ENCODE results near the gene PDK1.
"Not testable (repeated sequence)": the region's sequence is repeated elsewhere in the genome, so short reads cannot be mapped to it uniquely, and the experiment has no call there.

PDK1 gene

GRCh38 chr2:172533687-172534086, 22.2 kb upstream of the PDK1 start:
- no peaks in the 10 kb centered on the region for H3K9me3 ChIP-seq (ENCODE audit: severe bottlenecking)
- H3K27ac ChIP-seq: no peak overlapping the region
- no peak for DNase-seq
- H3K4me3 ChIP-seq (ENCODE audit: low read depth, low read length): no peak overlapping the region
- H3K36me3 ChIP-seq: no peaks in the 10 kb centered on the region
- TF ChIP-seq, protein P1, sequence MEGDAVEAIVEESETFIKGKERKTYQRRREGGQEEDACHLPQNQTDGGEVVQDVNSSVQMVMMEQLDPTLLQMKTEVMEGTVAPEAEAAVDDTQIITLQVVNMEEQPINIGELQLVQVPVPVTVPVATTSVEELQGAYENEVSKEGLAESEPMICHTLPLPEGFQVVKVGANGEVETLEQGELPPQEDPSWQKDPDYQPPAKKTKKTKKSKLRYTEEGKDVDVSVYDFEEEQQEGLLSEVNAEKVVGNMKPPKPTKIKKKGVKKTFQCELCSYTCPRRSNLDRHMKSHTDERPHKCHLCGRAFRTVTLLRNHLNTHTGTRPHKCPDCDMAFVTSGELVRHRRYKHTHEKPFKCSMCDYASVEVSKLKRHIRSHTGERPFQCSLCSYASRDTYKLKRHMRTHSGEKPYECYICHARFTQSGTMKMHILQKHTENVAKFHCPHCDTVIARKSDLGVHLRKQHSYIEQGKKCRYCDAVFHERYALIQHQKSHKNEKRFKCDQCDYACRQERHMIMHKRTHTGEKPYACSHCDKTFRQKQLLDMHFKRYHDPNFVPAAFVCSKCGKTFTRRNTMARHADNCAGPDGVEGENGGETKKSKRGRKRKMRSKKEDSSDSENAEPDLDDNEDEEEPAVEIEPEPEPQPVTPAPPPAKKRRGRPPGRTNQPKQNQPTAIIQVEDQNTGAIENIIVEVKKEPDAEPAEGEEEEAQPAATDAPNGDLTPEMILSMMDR (IDR thresholded peaks at IDR 0.05; ENCODE audit: low read depth, low read length): no peak
- H3K27me3 ChIP-seq (ENCODE audit: insufficient read depth, low read depth, severe bottlenecking): no peaks in the 10 kb centered on the region

DNA sequence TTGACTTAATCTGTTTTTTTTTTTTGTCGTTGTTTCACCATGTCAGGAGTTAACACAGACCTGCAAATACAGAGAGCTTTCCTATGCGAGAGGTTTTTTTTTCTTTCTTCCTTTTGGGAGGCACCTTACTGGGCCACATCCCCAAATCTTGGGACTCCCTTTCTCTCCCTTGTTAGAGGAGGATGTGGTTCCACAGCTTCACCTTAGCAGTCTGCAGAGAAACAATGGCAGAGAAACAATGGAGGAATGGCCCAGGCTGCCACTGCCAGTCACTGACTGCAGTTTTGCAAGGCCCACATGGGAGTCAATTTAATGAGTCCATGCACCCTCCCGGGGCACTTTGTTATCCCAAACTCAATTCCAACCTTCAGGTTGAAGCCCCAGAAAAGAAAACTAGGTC, 20.8 kb upstream of the PDK1 start:
- TF ChIP-seq, protein P1 (IDR thresholded peaks at IDR 0.05; ENCODE audit: low read depth, low read length): no peak
- no peak overlapping the region for H3K4me3 ChIP-seq (ENCODE audit: low read depth, low read length)
- no peaks in the 10 kb centered on the region for H3K27me3 ChIP-seq (ENCODE audit: insufficient read depth, low read depth, severe bottlenecking)
- H3K36me3 ChIP-seq: no peaks in the 10 kb centered on the region
- no peak for DNase-seq
- no peaks in the 10 kb centered on the region for H3K9me3 ChIP-seq (ENCODE audit: severe bottlenecking)
- no peak overlapping the region for H3K27ac ChIP-seq

DNA sequence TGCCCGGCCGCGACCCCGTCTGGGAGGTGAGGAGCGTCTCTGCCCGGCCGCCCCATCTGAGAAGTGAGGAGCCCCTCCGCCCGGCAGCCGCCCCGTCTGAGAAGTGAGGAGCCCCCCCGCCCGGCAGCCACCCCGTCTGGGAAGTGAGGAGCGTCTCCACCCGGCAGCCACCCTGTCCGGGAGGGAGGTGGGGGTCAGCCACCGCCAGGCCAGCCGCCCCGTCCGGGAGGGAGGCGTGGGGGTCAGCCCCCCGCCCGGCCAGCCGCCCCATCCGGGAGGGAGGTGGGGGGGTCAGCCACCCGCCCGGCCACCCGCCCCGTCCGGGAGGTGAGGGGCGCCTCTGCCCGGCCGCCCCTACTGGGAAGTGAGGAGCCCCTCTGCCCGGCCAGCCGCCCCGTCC, 18.0 kb upstream of the PDK1 start:
- not testable (repeated sequence) for DNase-seq; H3K9me3 ChIP-seq (ENCODE audit: severe bottlenecking); H3K27ac ChIP-seq; H3K4me3 ChIP-seq (ENCODE audit: low read depth, low read length); H3K27me3 ChIP-seq (ENCODE audit: insufficient read depth, low read depth, severe bottlenecking); H3K36me3 ChIP-seq

DNA sequence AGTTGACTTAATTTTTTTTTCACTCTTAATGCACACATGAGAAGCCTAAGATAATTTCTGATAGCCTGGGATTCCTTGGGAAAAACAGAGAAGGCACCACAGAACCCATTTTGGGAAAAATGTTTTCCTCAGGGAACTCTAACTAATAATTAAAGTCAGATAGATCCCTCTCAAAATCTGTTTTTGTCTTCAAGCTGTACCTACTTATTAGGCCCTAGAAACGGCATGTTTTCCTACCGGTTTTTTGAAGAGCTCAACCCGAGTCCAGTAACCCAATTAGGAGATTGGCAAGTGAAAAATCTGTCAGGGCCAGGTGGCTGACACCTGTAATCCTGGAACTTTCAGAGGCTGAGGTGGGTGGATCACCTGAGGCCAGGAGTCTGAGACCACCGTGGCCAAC, 16.1 kb upstream of the PDK1 start:
- Histone ChIP-seq H3K9me3 (ENCODE audit: severe bottlenecking) (peaks cover 4% of the 10 kb centered on the region), H3K27ac (no peak overlapping the region), H3K4me3 (ENCODE audit: low read depth, low read length) (no peak overlapping the region), H3K27me3 (ENCODE audit: insufficient read depth, low read depth, severe bottlenecking) (no peaks in the 10 kb centered on the region), H3K36me3 (no peaks in the 10 kb centered on the region)
- DNase-seq: no peak
- TF ChIP-seq, protein P1 (IDR thresholded peaks at IDR 0.05; ENCODE audit: low read depth, low read length): no peak

- H3K4me3 ChIP-seq (ENCODE audit: low read depth, low read length): no peak overlapping the region
- DNase-seq: no peak
- TF ChIP-seq, protein P1 (IDR thresholded peaks at IDR 0.05; ENCODE audit: low read depth, low read length): no peak
- peaks cover 4% of the 10 kb centered on the region for H3K9me3 ChIP-seq (ENCODE audit: severe bottlenecking)
- H3K27ac ChIP-seq: no peak overlapping the region
- no peaks in the 10 kb centered on the region for H3K27me3 ChIP-seq (ENCODE audit: insufficient read depth, low read depth, severe bottlenecking)
- H3K36me3 ChIP-seq: no peaks in the 10 kb centered on the region
These were observed 15.5 kb upstream of the PDK1 start for GRCh38 chr2:172540421-172540820.

DNA sequence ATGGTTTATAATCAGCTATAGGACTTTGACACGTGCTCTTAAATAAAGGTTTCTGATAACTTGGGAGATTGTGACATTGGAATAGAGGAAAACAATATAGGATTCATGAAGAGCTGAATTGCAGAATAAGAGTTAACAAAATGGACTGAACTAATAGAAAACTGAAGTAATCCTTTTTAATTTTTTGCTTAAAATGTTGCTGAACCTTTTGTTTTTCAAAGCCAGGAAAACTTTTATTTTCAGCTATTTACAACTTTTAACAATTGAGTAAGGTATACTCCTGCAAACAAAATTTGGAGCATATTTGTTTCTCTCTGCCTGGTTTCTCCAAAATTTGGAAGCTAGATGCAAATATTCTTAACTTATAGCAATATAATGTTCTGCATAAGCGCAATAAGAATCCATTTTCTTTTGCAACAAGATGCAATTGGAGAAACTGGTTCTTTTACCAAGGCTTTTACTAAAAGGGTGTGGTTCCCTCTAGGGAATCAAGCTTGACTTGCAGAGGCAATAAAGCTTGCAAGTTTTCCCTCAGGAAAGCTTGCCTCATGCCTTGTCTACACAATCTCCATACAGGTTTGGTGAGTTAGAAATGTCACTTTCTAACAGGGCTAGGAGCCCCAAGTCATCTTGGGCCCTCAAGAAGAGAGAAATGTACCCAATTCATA, 10.3 kb upstream of the PDK1 start:
- peaks cover 7% of the 10 kb centered on the region for H3K9me3 ChIP-seq (ENCODE audit: severe bottlenecking)
- TF ChIP-seq, protein P1 (IDR thresholded peaks at IDR 0.05; ENCODE audit: low read depth, low read length): no peak

More for the DNA sequence above, 10.3 kb upstream of the PDK1 start:
- Histone ChIP-seq H3K27me3 (ENCODE audit: insufficient read depth, low read depth, severe bottlenecking) (no peaks in the 10 kb centered on the region), H3K27ac (no peak overlapping the region), H3K36me3 (no peaks in the 10 kb centered on the region), H3K4me3 (ENCODE audit: low read depth, low read length) (no peak overlapping the region)
- no peak for DNase-seq
